Measurements from ENCODE around the gene FGF11. TPM values are rescaled to one million over a fixed set of nuclear protein-coding genes. Genes with fewer than 3 reads are reported as not detected.

FGF11 gene
- total and polyA plus RNA-seq, 2 experiments from 2014 or later, result 2.7 to 3.8 TPM

DNA sequence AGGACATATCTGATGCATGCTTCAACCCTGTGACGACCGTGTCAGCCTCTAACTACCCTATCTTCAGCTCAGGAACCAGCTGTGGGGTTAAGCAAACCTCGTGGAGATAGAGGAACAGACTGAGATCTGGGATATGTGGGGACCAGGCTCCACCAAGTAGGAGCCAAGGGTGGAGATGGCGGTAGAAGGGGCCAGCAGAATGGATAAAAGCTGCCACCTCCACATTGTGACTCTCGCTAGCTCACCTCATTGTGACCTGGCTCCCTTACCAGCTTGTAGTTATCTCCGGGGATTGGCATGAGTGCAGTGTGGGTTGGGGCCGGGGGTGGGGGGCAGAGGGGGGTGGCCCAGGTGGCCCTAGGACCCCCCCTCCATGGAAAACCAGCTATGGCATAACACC is 14.0 kb upstream of the FGF11 start, which contains the start of gene SPEM2:
SPEM2 (plus strand) TSS at position 301 of the 400 bp plus-strand sequence; CDS start at position 374, 73 bp downstream.
- Histone ChIP-seq H3K27me3 (no peaks in the 10 kb centered on the region), H3K9me2 (replicated peaks; ENCODE audit: insufficient read depth) (no peaks in the 10 kb centered on the region), H3K4me1 (ENCODE audit: insufficient read depth) (no peaks in the 10 kb centered on the region), H4K20me1 (ENCODE audit: insufficient read depth, poor library complexity, severe bottlenecking) (no peaks in the 10 kb centered on the region), H3K4me3 (no peak within 1 kb of the TSS), H3K36me3 (replicated peaks; ENCODE audit: insufficient read depth, low read depth) (no peaks in the 10 kb centered on the region), H3K79me2 (no peaks in the 10 kb centered on the region), H3K9me3 (ENCODE audit: low read depth) (no peaks in the 10 kb centered on the region), H2AFZ (no peak within 1 kb of the TSS), H3K27ac (no peak within 1 kb of the TSS), H3K4me2 (no peak within 1 kb of the TSS)
- 84% methylated on average over 7 of the region's 7 CpGs for WGBS (ENCODE audit: low lambda C conversion rate, missing lambda C conversion rate)
- TF ChIP-seq EZH2phosphoT487 (IDR thresholded peaks at IDR 0.05; ENCODE audit: low read depth, severe bottlenecking, unreplicated experiment) (no peak), EZH2 (IDR thresholded peaks at IDR 0.05; ENCODE audit: borderline replicate concordance) (no peak)
- TF ChIP-seq, protein P1, sequence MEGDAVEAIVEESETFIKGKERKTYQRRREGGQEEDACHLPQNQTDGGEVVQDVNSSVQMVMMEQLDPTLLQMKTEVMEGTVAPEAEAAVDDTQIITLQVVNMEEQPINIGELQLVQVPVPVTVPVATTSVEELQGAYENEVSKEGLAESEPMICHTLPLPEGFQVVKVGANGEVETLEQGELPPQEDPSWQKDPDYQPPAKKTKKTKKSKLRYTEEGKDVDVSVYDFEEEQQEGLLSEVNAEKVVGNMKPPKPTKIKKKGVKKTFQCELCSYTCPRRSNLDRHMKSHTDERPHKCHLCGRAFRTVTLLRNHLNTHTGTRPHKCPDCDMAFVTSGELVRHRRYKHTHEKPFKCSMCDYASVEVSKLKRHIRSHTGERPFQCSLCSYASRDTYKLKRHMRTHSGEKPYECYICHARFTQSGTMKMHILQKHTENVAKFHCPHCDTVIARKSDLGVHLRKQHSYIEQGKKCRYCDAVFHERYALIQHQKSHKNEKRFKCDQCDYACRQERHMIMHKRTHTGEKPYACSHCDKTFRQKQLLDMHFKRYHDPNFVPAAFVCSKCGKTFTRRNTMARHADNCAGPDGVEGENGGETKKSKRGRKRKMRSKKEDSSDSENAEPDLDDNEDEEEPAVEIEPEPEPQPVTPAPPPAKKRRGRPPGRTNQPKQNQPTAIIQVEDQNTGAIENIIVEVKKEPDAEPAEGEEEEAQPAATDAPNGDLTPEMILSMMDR (IDR thresholded peaks at IDR 0.05; ENCODE audit: poor library complexity), result no peak
- DNase-seq (ENCODE audit: low spot score), result no peak

DNA sequence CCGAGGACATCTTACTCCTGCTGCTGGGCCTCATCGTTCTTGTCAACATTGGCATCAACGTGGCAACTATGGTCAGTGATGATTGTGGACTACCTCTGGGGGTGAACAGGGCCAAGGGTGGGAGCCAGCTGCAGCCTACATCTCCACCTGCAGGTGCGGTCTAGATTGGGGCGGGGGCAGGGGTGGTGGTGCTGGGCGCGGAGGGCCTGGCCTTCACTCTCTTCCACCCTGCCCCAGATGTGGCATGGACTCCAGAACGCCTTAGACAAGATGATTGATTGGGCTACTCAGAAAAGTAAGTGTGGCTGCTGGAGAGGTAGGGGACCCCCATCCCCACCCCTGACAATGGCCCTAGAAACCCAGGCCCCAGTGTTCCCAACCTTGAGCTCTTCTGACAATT is 13.6 kb upstream of the FGF11 start:
- H3K79me2 ChIP-seq, result no peaks in the 10 kb centered on the region
- no peaks in the 10 kb centered on the region for H3K27me3 ChIP-seq
- WGBS (ENCODE audit: low lambda C conversion rate, missing lambda C conversion rate), result 87% methylated on average over 8 of the region's 8 CpGs
- H3K36me3 ChIP-seq (replicated peaks; ENCODE audit: insufficient read depth, low read depth), result no peaks in the 10 kb centered on the region
- no peaks in the 10 kb centered on the region for H3K4me1 ChIP-seq (ENCODE audit: insufficient read depth)
- H3K4me2 ChIP-seq, result no peak overlapping the region
- no peak overlapping the region for H3K4me3 ChIP-seq
- no peak for DNase-seq (ENCODE audit: low spot score)
- no peaks in the 10 kb centered on the region for H3K9me2 ChIP-seq (replicated peaks; ENCODE audit: insufficient read depth)
- no peaks in the 10 kb centered on the region for H3K9me3 ChIP-seq (ENCODE audit: low read depth)
- H2AFZ ChIP-seq, result no peak overlapping the region
- TF ChIP-seq, protein P1 (IDR thresholded peaks at IDR 0.05; ENCODE audit: poor library complexity), result no peak
- TF ChIP-seq EZH2phosphoT487 (IDR thresholded peaks at IDR 0.05; ENCODE audit: low read depth, severe bottlenecking, unreplicated experiment), result no peak
- TF ChIP-seq EZH2 (IDR thresholded peaks at IDR 0.05; ENCODE audit: borderline replicate concordance), result no peak
- H3K27ac ChIP-seq, result no peak overlapping the region
- no peaks in the 10 kb centered on the region for H4K20me1 ChIP-seq (ENCODE audit: insufficient read depth, poor library complexity, severe bottlenecking)

DNA sequence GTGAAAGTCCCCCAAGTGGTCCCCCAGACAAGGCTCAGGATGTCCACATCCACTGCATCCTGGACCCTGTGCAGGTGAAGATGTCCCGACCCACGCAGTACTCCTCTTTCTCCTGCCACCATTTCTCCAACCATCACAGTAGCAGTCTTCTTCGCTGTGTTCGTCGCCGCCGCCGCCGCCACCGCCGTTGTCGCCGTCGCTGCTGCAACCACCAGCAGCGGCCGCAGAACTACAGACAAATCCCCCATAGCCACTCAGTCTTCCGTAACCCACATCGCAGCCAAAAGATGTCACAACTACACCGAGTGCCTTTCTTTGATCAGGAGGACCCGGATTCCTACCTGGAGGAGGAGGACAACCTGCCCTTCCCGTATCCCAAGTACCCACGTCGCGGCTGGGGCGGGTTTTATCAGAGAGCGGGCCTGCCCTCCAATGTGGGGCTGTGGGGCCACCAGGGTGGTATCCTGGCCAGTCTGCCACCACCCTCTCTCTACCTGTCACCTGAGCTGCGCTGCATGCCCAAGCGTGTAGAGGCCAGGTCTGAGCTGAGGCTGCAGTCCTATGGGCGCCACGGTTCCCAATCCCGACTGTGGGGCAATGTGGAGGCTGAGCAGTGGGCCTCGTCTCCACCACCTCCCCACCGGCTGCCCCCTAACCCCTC is 13.0 kb upstream of the FGF11 start:
- H2AFZ ChIP-seq, result no peak overlapping the region
- H3K4me1 ChIP-seq (ENCODE audit: insufficient read depth), result no peaks in the 10 kb centered on the region
- no peak overlapping the region for H3K4me2 ChIP-seq
- WGBS (ENCODE audit: low lambda C conversion rate, missing lambda C conversion rate), result 96% methylated on average over 32 of the region's 33 CpGs
- H3K9me2 ChIP-seq (replicated peaks; ENCODE audit: insufficient read depth), result no peaks in the 10 kb centered on the region
- no peaks in the 10 kb centered on the region for H3K9me3 ChIP-seq (ENCODE audit: low read depth)
- H4K20me1 ChIP-seq (ENCODE audit: insufficient read depth, poor library complexity, severe bottlenecking), result no peaks in the 10 kb centered on the region
- H3K79me2 ChIP-seq, result no peaks in the 10 kb centered on the region
- no peak for DNase-seq (ENCODE audit: low spot score)
- no peaks in the 10 kb centered on the region for H3K36me3 ChIP-seq (replicated peaks; ENCODE audit: insufficient read depth, low read depth)
- no peak overlapping the region for H3K4me3 ChIP-seq
- no peaks in the 10 kb centered on the region for H3K27me3 ChIP-seq
- H3K27ac ChIP-seq, result no peak overlapping the region
- TF ChIP-seq, protein P1 (IDR thresholded peaks at IDR 0.05; ENCODE audit: poor library complexity), result no peak
- TF ChIP-seq EZH2phosphoT487 (IDR thresholded peaks at IDR 0.05; ENCODE audit: low read depth, severe bottlenecking, unreplicated experiment), result no peak
- TF ChIP-seq EZH2 (IDR thresholded peaks at IDR 0.05; ENCODE audit: borderline replicate concordance), result no peak
